HG03565 (cell line): ENCODE measurements around the gene ACOX3.
"Not testable (repeated sequence)": the region's sequence is repeated elsewhere in the genome, so short reads cannot be mapped to it uniquely, and the experiment has no call there.

Experiments used
- ATAC-seq: cut with Tn5 transposase; IDR thresholded peaks from one replicate; pipeline ENCODE4 v1.9.1; 2021; ENCODE audit warnings: mild to moderate bottlenecking, moderate library complexity; ENCODE audit not compliant: unreplicated experiment

Gene ACOX3

GRCh38 chr4:8359193-8359592, 81.3 kb downstream of the ACOX3 start:
- no peak for ATAC-seq

GRCh38 chr4:8356856-8357255, 83.7 kb downstream of the ACOX3 start:
- no peak for ATAC-seq

- no peak for ATAC-seq
Observed at GRCh38 chr4:8355864-8356565, 84.5 kb downstream of the ACOX3 start.

DNA sequence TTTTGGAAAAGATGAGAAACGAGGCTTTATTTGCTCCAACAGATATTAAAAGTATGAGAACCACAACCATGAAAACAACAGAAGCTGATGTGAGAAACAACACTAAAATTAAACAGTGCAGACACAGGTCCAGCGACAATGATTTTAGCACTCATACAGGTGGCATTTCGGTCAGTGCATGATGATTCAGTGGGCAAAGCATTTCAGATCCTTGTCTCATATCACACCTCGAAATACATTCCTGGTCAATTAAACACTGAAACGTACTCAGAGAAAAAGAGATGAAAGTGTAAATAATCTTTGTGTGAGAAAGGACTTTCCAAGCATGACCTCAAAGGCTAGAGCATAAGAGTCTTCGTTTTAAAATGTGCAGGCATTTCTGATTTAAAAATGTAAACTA, 85.2 kb downstream of the ACOX3 start:
- ATAC-seq: no peak

DNA sequence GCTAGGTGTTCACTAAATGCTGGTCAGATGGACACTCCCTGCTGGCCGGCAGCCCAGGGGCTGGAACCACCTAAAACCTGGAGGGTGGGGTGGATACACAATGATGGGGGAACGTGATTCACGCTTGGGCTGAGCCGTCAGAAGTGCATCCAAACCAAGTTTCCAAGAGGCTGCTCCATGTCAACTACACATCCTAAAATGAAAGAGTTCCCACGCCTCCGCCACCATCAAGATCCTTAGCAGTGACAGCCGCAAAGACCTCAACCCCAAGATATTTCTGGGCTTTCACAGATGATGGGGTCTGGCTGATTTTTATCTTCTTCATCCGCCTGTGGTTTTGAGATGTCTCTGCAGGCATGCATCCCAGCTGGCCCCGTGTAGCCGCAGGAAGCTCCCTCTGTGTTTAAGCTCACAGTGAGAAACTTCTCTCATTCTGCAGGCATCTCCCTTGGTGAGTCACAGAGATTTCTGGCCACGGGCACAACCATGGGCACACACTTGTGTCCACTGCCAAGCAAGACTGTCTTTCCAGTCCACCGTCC, 86.5 kb downstream of the ACOX3 start:
- ATAC-seq: no peak

DNA sequence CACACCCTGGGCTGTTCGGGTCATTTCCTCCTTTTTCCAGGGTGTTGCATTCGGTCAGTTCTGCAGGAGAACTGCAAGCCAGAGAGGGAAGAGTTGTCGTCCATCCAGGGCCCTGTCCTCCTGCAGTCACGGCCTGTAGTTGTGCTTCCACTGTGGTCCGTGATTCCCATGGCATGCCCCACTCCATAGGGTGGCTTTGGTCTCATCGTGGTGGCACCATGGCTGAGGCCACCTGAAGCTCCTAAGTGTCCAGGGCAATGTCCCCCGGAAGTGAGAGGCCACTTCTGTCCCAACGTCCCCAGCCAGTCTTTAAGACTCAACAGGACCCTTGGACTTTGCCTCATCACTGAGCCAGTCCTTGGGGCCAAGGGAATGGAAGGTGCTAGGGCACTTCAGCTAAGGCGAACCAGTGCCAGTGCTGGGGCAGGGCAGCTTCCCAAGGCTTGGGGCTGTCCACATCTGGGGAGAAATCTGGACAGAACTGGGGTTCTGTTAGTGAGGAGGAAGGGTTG, 87.3 kb downstream of the ACOX3 start:
- no peak for ATAC-seq

DNA sequence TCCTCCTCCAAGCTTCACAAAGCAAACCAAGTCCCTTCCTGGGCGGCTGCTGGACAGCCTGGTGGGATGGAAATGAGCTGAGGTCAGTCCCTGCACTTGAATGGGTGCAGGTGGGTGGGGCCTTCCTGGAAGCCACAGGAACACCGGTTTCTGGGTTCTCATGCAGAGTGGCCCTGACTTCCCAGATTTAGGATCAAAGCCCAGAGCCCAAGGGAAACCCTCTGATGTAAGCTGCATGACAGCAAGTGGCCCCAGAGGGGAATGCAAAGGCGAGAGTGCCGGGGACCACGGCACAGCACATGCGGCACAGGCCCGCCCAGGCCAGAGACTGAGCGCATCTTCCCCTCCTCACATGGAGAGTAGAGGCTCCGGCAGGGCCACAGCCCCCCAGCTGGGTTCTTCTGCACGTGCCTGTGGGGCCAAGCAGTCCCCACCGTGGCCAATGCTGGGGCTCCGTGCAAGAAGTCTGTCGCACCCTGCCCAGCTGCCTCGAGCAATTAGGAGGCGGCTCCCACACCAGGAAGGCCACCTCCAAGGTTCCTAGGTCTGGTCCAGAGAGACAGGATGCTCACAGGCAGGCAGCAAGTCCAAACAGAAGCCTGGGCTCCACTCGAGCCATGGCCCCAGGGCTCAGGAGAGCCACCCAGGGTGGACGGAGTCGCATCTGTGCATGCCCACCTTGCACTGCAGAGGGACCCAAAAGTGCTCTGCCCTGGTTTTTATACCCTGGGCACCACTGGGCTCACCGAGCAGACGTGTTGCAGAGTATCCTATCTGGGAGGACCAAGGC, 88.0 kb downstream of the ACOX3 start:
- no peak for ATAC-seq

GRCh38 chr4:8351931-8352367, 88.6 kb downstream of the ACOX3 start:
- ATAC-seq: no peak

GRCh38 chr4:8350841-8351461, 89.6 kb downstream of the ACOX3 start:
- ATAC-seq: no peak

- ATAC-seq: no peak
Observed at GRCh38 chr4:8350352-8350751, 90.2 kb downstream of the ACOX3 start.

GRCh38 chr4:8349664-8350236, 90.8 kb downstream of the ACOX3 start:
- no peak for ATAC-seq

- ATAC-seq: not testable (repeated sequence)
Observed at GRCh38 chr4:8349236-8349635, 91.3 kb downstream of the ACOX3 start.

GRCh38 chr4:8348071-8348470, 92.5 kb downstream of the ACOX3 start:
- no peak for ATAC-seq

DNA sequence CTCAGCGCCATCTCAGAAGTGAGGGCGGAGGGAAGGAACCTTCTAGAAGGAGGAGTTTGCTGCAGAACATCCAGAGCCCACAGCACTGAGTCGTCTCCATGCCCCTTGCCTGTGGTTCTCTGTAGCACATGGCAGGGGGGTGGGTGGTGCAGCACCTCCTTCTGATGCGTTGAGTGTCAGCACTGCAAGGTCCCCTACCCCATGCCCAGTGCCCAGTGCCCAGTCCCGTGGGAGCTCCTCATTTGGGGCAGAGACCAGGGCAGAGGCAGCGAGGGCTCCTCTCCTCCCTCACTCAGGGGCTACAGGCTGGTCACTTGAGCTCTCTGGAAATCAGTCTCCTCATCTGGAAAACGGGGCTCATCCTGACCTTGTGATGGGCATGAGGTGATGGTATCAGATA, 92.9 kb downstream of the ACOX3 start:
- ATAC-seq: no peak

DNA sequence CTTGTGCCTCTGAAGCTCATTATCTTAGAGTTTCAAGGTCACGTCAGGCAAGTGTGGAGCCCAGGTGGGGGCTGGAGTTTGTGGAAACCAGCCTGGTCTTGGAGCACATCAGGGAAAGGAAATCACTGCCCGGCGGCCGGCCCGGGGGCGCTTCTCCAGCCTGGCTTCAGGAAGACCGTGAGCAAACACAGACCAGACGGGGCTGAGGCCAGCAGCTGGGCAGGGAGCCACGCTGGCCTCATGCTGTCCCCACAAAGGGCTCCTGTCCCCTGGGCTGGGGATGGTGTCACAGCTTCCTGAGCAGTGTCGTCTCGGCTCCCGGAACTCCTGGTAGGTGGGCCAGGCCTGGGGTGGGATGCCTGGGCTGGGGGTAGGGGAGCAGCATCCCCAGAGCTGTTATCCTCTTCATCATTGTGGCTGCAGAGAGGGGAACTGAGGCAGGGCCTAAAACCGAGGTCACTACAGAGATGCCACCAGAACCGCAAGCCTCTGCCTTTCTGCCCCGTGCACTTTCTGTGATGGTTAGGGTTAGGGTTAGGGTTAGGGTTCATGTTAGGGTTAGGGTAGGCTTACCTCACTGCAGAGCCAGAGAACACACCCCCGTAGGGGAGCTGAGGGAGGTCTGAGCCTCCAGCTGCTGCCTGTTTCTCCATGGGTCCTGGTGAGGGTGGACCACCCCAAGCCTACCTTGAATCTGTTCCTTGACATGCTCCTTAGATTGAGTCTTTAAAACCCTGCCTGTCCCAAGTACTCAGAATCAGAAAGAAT, 93.5 kb downstream of the ACOX3 start:
- ATAC-seq: no peak

DNA sequence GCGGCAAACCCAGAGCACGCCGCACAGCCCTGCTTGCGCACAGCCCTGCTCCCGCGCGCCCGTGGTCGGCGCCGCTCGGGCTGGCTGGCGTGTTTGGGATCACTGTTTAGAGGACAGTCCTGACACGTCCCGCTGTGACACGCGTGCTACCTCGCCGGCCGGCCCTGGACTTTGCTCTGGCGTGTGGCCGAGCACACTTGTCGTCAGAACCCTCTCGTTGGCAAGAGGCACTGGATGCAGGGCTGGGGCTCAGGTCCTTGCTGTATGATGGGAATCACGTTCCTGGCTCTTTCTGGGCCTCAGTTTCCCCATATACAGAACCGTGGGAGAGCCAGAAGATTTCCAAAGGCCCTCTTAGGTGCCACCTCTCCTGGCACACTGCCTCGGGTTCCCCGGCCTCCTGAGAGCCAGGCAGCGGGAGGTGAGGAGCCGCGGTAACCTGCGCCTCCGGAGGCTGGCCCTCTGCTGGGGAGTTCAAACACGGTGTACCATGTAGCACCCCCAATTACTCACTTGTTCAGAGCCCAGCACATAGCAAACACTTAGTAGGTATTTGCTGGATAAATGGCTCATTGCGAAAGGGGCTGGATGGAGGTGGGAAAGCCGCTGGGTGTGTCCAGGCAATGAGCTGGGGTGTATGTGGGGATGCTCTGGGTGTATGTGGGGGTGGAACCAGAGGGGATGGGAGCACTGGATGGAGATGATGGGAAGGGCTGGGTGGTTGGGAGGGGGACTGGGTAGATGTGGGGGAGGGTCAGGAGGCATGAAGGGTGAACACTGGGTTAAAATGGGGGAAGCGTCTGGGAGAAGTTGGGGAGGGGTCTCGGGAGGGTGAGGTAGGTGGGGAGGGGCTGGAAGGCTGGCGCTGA, 94.3 kb downstream of the ACOX3 start:
- ATAC-seq: no peak

GRCh38 chr4:8345053-8345945, 95.2 kb downstream of the ACOX3 start:
- no peak for ATAC-seq

- ATAC-seq: no peak
Observed at GRCh38 chr4:8344377-8344776, 96.1 kb downstream of the ACOX3 start.
